ENCODE results near the gene SLC35G1.
A peak's percentile ranks its signal among the peaks of the same experiment; 100 is the strongest.

Gene SLC35G1

DNA sequence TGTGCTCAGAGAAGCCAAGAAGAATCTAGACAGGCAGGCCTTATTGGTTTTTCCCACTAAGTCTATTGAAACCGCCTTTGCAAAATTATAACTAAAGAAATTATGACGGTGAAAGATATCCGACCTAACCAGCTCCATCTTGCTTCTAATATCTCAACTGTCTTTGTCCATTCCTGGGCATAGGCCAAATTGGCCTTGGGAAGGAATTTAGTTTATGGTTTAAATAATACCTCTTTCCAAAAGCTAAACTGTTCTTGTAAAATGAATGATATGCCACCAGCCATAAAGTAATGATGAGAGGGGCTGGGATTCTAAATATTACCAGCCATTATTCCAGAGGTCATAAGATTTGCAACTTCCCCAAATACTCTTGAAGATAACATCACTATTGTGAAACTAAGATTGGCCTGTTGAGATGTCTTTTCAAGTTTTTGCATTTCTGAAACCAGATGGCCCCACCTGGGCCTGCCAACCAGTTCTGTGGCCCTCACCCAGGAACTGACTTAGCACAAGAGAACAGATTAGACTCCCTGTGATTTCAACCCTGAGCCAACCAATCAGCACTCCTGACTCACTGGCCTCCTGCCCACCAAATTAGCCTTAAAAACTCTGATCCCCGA lies 41.2 kb upstream of the SLC35G1 start:
- no peak for TF ChIP-seq CTCF (IDR thresholded peaks at IDR 0.05; ENCODE audit: unreplicated experiment in 3 of 3)
- Mint-ChIP-seq H3K27ac (peak overlapping the region in 2 of 3 experiments; percentile 24 to 70), H3K36me3 (ENCODE audit: low read depth) (peaks cover 4% of the 10 kb centered on the region), H3K4me3 (no peak overlapping the region), H3K4me1 (peaks cover 19% of the 10 kb centered on the region), H3K9me3 (peaks cover 19% of the 10 kb centered on the region), H3K27me3 (ENCODE audit: low read depth) (no peaks in the 10 kb centered on the region)

DNA sequence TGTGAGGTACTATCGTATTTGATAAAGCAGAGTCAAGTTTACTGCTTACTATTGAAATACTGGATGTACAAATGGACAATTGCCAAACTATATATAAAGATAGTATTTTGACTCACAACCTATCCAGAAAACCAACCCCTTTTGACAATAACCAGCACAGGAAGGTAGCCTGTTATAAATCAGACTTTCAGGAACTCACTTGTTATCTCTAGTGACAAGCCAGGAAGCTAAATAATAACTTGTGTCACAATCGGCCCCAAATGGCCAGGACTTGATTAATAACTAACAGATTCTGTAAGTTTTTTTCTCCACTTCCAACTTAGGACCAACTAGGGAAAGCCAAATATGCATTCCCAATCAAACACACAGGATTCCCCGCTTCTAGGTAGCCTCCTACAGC lies 38.8 kb upstream of the SLC35G1 start:
- no peak for TF ChIP-seq CTCF (IDR thresholded peaks at IDR 0.05; ENCODE audit: unreplicated experiment in 3 of 3)
- Mint-ChIP-seq H3K4me3 (no peak overlapping the region), H3K27ac (peak overlapping the region; percentile 5 to 30 (median 19)), H3K4me1 (peaks cover 17% of the 10 kb centered on the region), H3K9me3 (peaks cover 15% of the 10 kb centered on the region), H3K36me3 (ENCODE audit: low read depth) (peaks cover 4% of the 10 kb centered on the region), H3K27me3 (ENCODE audit: low read depth) (no peaks in the 10 kb centered on the region)

DNA sequence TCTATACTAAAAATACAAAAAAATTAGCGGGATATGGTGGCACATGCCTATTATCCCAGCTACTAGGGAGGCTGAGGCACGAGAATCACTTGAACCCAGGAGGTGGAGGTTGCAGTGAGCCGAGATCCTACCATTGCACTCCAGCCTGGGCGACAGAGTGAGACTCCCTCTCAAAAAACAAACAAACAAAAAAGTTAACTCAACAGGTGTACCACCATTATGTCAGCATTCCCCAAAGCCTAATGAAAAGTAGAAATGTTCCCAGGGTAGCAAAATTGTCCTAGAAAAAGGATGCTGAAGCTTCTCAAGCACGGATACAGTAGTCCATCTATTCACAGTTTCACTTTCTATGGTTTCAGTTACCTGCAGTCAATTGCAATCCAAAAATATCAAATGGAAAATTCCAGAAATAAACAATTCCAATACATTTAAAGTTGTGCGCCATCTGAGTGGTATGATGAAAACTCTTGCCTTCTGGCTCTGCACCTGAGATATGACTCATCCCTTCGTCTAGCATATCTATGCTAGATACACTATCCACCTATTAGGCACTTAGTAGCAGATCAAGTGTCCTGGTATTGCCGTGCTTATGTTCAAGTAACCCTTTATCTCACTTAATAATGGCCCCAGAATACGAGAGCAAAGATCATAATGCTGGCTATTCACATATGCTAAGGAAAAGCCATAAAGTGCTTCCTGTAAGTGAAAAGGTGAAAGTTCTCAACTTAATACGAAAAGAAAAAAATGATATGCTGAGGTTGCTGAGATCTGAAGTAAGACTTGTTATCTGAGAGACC lies 37.2 kb upstream of the SLC35G1 start:
- Mint-ChIP-seq H3K4me1 (peaks cover 12% of the 10 kb centered on the region), H3K4me3 (no peak overlapping the region), H3K27me3 (ENCODE audit: low read depth) (no peaks in the 10 kb centered on the region), H3K9me3 (peaks cover 16% of the 10 kb centered on the region), H3K27ac (no peak overlapping the region), H3K36me3 (ENCODE audit: low read depth) (peaks cover 4% of the 10 kb centered on the region)
- TF ChIP-seq CTCF (IDR thresholded peaks at IDR 0.05; ENCODE audit: unreplicated experiment in 3 of 3) = no peak

DNA sequence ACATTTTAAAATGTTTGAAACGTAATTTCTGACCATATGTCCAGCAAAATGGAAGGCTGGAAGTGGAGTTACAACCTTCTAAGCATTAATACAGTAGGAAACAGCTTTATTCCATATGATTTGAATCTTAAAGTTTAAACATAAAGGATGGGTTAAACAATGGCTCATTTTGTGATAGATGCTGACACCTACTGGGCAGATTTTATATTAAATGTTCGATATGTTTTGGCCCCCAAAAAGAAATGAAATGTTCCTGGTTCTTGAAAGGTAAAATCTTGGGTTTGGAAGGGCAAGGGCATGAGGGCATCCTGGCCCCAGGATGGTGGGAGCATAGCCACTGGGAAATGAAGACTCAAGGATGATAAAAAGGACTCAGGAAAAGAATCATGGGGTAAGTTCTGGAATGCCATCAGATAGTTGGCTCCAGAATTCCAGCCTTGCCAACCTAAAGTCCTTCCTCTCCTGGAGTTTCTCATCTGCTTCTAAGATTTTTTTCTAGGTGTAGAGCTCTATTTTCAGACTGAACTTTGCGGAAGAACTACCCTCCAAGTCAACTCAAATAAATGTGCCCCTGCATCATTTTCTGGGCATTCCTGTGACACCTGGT lies 34.6 kb upstream of the SLC35G1 start:
- Mint-ChIP-seq H3K4me1 (peaks cover 7% of the 10 kb centered on the region), H3K4me3 (no peak overlapping the region), H3K9me3 (peaks cover 2% of the 10 kb centered on the region), H3K27ac (peak overlapping the region in 1 of 3 experiments; percentile 3), H3K27me3 (ENCODE audit: low read depth) (no peaks in the 10 kb centered on the region), H3K36me3 (ENCODE audit: low read depth) (no peaks in the 10 kb centered on the region)
- peak; percentile 39 to 60 (median 51) for TF ChIP-seq CTCF (IDR thresholded peaks at IDR 0.05; ENCODE audit: unreplicated experiment in 3 of 3)

- Mint-ChIP-seq H3K4me1 (no peaks in the 10 kb centered on the region), H3K27ac (no peak overlapping the region), H3K9me3 (peaks cover 2% of the 10 kb centered on the region), H3K36me3 (ENCODE audit: low read depth) (no peaks in the 10 kb centered on the region), H3K27me3 (ENCODE audit: low read depth) (no peaks in the 10 kb centered on the region), H3K4me3 (no peak overlapping the region)
- no peak for TF ChIP-seq CTCF (IDR thresholded peaks at IDR 0.05; ENCODE audit: unreplicated experiment in 3 of 3)
Measured at GRCh38 chr10:93861825-93862224, 32.0 kb upstream of the SLC35G1 start.
